ES-I3 (cell line): Measurements from ENCODE around the gene ACOT7.

ENCODE experiments used
- H3K36me3 ChIP-seq: 2 replicates; pipeline ENCODE4 v1.6.1; 2013; ENCODE audit warnings: mild to moderate bottlenecking, low read length, control low read depth, moderate library complexity; ENCODE audit not compliant: insufficient read depth
- H3K4me1 ChIP-seq: 2 replicates; pipeline ENCODE4 v1.6.1; 2013; ENCODE audit warnings: mild to moderate bottlenecking, control low read depth, low read length; ENCODE audit not compliant: insufficient read depth
- H3K9ac ChIP-seq: 2 replicates; pipeline ENCODE4 v1.6.1; 2013; ENCODE audit warnings: low read depth, mild to moderate bottlenecking, low read length, moderate library complexity
- H3K9me3 ChIP-seq: 2 replicates; pipeline ENCODE4 v1.6.1; 2013; ENCODE audit warnings: mild to moderate bottlenecking, low read length, moderate library complexity; ENCODE audit not compliant: control insufficient read depth, insufficient read depth

ACOT7 gene

DNA sequence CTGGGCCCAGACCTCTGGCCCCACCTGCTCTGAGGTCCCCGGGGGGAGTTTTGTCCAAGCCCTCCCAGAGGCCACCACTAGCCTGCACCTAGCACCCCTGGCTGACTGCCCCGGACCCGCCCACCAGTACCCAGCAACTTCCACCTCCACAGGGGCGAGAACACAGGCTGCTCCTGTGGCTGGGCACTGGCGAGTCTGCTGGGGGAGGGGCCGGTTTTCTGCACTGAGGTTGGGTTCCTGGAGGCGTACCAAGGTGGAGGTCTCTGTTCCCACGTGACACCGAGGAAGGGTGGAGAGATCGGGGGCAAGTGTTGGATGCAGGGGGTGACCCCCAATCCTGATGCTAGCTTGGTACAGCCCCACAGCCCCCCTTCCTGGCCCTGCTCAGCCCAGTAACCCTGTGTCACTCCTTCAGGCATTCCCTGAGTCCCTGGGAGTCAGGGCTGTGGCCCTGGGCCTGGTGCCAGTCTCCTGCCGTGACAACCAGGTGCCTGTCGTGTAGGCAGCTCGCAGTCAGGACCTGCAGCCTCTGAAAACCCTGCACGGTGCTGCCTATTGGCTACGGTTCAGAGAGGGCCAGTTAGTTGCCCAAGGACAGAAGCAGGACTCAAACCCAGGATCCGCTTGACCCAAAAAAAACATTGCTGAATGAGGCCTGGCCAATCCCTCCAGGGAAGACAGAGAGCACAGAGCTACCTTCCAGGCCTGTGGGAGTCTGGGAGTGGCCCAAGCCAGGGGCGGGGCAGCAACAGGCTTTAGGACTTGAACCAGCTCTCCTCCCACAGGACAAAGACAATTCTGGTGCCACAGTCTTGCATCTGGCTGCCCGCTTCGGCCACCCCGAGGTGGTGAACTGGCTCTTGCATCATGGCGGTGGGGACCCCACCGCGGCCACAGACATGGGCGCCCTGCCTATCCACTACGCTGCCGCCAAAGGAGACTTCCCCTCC, 34.1 kb upstream of the ACOT7 start:
- Histone ChIP-seq H3K9ac (no peak overlapping the region), H3K9me3 (no peaks in the 10 kb centered on the region), H3K36me3 (no peaks in the 10 kb centered on the region), H3K4me1 (no peaks in the 10 kb centered on the region; the same call in 1 of the 2 replicates)

DNA sequence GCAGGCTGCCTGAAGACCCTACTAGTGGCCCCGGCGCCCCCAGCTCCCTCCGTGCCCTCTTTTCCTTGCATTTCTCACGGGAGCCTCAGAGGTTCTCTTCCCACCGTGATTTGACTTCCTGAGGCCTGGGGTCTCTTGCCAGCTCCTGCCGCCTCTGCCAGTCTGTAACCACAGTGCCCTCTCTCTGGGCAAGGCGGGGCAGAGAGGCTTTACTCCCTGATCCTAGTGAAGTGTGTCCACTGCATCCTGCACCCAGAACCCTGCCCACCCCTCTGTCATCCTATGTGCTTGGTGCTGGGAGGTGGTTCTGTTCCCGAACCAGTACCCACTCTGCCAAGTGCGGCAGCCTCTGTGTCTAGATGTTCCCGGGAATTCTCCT, 33.4 kb upstream of the ACOT7 start:
- H3K9me3 ChIP-seq = no peaks in the 10 kb centered on the region
- H3K4me1 ChIP-seq = no peaks in the 10 kb centered on the region; the same call in 1 of the 2 replicates
- H3K36me3 ChIP-seq = no peaks in the 10 kb centered on the region
- H3K9ac ChIP-seq = no peak overlapping the region

DNA sequence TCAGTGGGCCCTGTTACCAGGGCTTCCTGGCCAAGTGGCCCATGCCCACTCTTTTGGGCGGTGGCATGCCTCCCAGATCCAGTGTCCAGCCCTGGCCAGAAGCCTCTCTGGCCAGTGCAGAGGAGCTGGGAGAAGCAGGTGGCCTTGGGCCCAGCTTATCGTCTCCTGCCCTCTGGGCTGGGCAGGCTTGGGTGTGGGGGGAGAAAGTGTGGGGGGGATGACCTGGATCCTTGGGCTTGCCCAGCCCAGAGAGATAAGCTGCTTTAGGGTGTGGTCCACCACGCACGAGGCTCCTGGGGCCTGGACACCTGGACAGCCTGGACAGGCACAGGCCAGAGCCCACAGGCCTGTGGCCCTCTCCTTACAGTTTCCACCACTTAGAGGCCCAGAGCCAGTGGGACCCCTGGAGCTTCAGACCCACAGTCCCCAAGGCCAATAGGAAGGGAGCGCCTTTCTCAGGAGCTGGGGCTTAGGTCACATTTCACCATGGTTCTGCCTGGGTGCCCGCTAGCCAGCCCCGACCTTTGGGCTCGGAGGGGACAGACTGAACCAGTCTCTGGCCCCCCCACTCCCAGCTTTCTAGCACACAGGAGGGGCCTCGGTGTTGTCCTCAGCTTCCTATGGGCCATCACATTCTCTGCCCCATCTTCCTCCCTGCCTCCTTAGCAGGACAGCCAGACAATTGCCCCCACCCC, 32.9 kb upstream of the ACOT7 start:
- no peaks in the 10 kb centered on the region for H3K9me3 ChIP-seq
- no peaks in the 10 kb centered on the region; the same call in 1 of the 2 replicates for H3K4me1 ChIP-seq
- H3K9ac ChIP-seq = no peak overlapping the region
- no peaks in the 10 kb centered on the region for H3K36me3 ChIP-seq

DNA sequence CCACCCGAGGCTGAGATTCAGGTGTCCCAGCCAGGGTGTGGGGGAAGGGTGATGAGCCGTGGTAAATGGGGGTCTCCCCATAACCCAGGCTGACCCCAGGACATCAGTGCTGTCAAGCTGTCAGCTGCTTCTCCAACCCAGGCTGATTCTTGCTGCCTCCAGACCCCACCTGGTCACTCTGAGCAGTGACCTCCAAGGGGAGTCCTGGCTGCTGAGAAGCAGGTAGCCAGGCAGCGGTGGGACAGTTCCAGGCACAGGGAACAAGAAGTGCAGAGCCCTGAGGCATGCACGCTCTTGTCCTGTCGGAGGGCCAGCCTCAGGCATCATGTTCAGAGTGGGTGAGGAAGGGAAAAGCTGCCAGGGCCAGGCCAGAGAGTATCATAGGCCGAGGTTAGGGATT, 32.1 kb upstream of the ACOT7 start:
- Histone ChIP-seq H3K9ac (no peak overlapping the region), H3K36me3 (no peaks in the 10 kb centered on the region), H3K9me3 (no peaks in the 10 kb centered on the region), H3K4me1 (peaks cover 3% of the 10 kb centered on the region)

DNA sequence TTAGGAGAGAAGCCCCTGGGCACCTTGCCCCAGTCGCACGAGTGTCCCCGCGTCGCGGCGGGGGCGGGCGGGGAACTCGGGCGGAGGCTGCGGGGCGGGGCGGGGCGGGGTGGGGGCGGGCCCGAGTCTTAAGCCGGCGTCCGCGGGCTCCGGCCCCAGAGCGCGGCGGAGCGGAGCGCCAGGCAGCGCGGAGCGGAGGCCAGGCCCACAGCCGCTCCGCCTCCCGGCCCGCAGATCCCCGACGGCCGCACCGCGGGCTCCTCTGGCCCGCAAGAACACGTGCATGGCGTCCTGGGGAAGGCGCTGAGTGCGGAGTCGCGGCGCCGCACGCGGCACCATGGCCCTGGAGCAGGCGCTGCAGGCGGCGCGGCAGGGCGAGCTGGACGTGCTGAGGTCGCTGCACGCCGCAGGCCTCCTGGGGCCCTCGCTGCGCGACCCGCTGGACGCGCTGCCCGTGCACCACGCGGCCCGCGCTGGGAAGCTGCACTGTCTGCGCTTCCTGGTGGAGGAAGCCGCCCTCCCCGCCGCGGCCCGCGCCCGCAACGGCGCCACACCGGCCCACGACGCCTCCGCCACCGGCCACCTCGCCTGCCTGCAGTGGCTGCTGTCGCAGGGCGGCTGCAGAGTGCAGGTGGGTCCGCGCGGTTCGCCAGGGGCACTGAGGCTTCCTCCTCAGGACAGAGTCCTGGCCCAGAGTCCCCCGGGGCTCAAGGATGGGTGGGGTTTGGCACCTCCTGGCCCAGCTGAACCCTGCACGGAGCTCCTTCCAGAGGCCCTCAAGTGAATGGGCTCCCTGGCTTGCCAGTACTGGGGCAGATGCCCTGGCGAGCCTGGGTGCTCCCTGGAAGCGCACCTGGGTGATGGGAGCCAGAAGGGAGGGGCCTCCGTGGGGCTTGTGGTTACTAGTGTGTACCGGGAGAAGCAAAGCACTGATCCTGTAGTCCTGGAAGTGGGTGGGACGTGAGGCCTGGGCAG, 31.3 kb upstream of the ACOT7 start, which contains the start of gene ESPN:
TSS of gene ESPN (plus strand) at position 158 of the 975 bp plus-strand sequence. CDS start at position 338, 180 bp downstream.
- peaks cover 3% of the 10 kb centered on the region for H3K4me1 ChIP-seq
- no peaks in the 10 kb centered on the region for H3K9me3 ChIP-seq
- no peaks in the 10 kb centered on the region for H3K36me3 ChIP-seq
- peak within 1 kb of the TSS; percentile 30; the same call in 1 of the 2 replicates for H3K9ac ChIP-seq

DNA sequence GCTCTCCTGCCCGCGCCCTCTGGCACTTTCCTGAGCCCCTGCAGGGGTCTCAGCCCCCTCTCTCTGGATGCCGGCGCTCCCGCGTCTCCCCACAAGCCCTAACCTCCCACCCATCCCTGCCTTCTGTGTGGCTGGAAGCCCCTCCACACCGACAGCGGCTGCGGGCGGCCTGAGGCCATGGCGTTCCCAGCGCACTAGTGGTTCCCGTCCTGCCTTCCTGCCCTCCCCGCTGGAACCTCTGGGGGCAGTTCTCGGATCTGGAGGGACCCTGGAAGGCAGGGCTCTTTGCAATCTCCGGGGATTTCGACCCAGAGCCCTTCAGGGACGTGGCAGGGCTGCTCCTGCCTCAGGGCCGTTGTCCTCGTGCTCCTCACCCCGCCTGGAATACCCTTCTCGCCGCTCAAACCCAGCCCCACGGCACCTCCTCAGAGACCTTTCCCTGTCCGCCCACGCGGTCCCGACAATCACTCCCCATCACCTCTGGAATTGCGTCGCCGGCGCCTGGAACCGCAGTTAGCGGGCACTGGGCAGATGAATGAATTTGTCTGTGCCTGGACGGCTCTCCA, 30.5 kb upstream of the ACOT7 start:
- peak overlapping the region; percentile 30; the same call in 1 of the 2 replicates for H3K9ac ChIP-seq
- no peaks in the 10 kb centered on the region for H3K9me3 ChIP-seq
- peaks cover 3% of the 10 kb centered on the region for H3K4me1 ChIP-seq
- H3K36me3 ChIP-seq = no peaks in the 10 kb centered on the region

DNA sequence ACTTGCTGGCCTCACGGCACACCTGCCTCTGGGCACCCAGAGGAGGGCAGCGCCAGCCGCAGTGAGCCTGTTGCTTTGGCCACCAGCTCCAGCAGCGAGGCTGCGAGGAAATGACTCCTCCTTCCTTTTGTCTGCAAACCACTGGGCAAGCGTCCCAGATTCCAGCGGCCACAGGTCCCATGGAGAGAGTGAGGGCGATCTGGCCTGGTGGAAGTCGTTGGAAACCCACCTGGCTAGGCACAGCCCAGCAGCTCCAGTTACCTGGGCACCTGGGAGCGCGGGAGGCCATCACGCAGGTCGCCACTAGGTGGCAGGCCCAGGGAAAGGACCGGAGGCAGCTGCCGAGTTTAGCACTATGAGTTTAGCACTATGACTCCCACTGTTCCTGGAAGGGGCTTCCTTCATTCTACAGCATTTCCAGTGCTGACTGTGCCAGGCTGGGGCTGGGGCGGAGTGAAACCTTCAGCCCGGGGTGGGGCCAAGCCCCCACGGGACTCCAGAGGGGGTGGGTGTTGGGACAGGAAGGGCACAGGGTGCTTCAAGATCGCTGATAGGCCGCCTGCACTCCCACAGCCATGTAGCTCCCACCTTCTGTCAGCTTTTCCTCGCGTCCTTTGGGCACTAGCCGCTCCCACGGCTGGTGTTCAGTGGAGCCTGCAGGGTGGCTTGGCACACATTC, 29.9 kb upstream of the ACOT7 start:
- Histone ChIP-seq H3K9ac (peak overlapping the region; percentile 30; the same call in 1 of the 2 replicates), H3K4me1 (peaks cover 3% of the 10 kb centered on the region), H3K36me3 (no peaks in the 10 kb centered on the region), H3K9me3 (no peaks in the 10 kb centered on the region)

DNA sequence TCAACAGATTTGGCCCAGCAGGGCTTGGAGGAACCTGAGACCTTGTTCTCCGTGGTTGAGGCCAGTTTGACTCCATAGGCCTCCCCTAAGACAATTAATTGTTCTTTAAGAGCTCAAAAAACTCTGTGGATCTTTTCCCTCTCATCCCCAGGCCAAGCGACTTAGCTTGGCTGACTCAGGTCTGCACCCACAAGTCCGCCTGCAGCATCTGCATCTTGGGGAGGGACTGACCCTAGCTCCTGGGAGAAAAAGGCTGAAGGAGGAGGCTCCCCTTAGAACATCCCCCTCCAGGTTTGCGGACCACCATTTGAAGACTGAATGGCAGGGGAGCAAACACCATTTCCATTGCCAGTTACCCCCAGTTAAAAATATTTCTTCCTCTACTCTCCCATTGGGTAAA, 27.7 kb upstream of the ACOT7 start:
- Histone ChIP-seq H3K9ac (no peak overlapping the region), H3K36me3 (no peaks in the 10 kb centered on the region), H3K9me3 (no peaks in the 10 kb centered on the region), H3K4me1 (peaks cover 11% of the 10 kb centered on the region)

DNA sequence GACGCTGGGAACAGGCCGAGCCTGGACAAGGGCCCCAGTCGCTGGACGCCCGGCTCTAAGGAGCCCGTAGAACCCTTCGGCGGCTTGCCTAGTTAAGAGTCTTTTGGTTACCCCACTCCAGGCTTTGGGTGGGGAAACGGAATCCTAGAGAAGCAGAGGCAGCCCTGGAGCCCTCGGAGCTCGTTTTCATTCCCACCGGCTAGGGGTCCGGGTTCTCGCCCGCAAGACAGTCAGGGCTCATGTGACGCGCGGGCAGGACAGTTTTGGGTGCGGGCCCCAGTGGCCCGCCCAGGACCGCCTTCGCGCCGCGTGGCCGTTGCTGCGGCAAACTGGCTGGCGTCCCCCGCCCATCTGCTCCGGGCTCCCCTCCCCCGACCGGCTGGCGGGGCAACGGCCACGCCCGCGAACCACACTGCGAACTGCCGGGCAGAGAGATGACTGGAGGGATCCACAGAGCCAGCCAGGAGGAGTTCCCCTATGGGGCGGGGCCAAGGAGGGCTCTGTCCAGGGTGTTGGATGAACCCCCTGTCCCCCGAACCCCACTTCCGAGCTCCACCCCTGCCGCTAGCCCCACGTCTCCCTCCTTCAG, 27.0 kb upstream of the ACOT7 start:
- Histone ChIP-seq H3K36me3 (no peaks in the 10 kb centered on the region), H3K4me1 (peaks cover 18% of the 10 kb centered on the region), H3K9ac (peak overlapping the region; percentile 51; the same call in 1 of the 2 replicates), H3K9me3 (no peaks in the 10 kb centered on the region)

DNA sequence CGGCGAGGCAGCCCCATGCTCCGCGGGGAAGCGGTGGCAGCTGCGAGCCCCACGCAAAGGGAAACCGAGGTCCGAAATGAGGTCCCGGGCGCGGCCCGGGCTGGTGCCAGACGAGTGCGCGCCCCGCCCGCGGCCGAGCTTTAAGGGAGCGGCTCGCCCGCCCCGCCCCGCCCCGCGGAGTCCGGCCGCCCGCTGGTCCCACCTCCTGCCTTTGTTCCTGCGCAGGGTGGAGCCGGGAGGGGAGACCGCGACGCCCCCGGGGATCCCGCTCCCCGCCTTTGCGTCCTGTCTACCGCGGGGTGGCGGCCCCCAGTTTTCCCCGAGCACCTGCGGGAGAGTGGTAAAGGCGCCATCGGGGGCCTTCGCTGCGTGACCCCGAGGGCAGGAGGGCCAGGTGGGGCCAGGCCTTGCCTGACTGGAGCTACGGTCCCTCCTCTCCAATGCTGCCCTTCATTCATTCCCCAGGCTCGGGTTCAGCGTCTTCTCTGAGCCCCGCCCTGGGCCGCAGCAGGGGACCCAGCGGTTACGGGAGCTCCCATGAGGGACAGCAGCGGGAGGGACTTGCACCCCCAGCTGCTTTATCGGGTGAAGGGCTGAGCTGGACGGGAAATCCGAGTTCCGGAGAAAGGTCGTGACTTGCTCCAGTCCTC, 26.4 kb upstream of the ACOT7 start, which contains the start of gene HES2:
TSS of gene HES2 (minus strand) at position 116 of the 650 bp plus-strand sequence. CDS start at position 17, 99 bp downstream.
- H3K9me3 ChIP-seq = no peaks in the 10 kb centered on the region
- no peaks in the 10 kb centered on the region for H3K36me3 ChIP-seq
- H3K9ac ChIP-seq = peak within 1 kb of the TSS; percentile 51; the same call in 1 of the 2 replicates
- peaks cover 24% of the 10 kb centered on the region for H3K4me1 ChIP-seq

DNA sequence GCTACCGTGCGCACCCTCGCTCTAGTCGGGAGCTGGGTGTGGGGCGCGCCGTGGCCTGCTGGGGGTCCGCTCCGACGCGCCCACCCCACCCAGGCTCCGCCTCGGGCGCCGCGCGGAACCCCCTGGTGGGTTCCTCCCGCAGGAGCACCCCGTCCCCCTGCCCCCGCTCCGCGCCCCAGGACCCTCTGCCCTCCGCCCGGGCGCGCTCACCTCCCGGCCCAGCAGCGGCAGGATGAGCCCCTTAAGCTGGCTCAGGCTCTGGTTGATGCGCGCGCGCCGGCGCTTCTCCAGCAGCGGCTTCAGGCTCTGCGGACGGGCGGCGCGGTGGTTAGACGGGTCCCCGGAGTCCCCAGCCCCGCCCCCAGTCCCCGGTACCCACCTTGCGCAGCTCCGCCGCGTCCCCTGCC, 25.8 kb upstream of the ACOT7 start:
- peaks cover 28% of the 10 kb centered on the region for H3K4me1 ChIP-seq
- no peaks in the 10 kb centered on the region for H3K36me3 ChIP-seq
- H3K9ac ChIP-seq = peak overlapping the region; percentile 51; the same call in 1 of the 2 replicates
- H3K9me3 ChIP-seq = no peaks in the 10 kb centered on the region

DNA sequence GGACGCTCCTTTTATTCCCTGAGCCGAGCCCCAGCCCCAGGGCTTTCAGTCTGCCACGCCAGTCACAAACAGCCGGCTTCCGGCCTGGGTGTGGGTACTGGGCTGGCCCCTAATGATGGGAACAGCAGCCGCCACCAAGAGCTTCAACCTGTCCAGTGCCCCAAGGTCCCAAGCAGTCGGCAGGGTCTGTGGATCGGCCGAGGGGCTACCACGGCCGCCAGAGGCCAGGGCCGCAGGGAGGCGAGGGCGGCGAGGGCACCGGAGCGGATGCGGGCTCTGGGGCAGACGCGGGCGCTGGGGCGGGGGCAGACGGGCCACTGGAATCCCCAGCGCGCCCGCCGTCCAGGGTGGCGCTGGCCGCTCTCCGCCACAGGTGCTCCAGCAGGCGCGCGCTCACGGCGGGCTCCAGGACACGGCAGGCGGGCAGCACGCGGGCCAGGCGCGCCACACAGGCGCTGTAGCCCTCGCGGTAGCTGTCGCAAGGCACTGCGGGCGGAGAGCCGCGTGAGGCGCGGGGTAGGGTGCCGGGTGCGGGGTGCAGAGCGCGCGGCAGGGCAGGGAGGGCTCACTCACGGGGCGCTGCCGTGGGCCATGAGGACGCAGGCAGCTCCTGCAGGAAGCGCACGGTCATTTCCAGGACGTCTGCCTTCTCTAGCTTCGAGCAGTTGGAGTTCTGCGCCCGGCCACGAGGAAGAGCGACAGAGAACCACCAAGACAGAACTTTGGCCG, 25.3 kb upstream of the ACOT7 start:
- H3K4me1 ChIP-seq = peaks cover 28% of the 10 kb centered on the region
- peak overlapping the region; percentile 29; the same call in 1 of the 2 replicates for H3K9ac ChIP-seq
- H3K36me3 ChIP-seq = no peaks in the 10 kb centered on the region
- H3K9me3 ChIP-seq = no peaks in the 10 kb centered on the region
